ENCODE data around the gene ZMIZ1.

DNA sequence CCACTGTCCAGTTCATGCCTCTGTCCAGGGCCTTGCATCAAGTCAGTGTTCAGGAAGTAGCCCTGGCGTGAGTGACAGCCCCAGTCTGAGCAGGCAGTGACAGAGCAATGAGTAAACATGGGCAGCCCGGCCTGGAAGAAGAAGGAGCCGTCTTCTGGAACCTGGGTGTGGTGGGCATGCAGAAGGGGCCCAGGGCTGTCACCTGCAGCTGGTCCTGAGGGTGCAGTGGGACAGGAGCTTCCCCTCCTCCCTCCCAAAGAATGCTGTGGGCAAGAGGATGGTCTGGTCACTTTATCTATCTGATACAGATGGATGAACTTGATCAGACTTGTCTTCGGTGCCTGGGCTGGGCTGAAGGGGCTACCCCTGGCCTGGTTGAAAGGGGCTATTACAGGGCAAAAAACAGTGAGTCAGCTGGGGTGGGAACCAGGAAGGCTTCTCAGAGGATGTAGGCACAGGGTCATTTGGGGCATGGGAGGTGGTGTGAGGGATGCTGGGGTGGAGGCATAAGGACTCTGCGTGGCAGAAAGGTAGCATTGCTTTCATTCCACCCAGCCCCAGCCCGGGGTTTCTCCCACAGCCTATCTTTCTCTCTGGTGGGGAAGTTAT is 235.8 kb downstream of the ZMIZ1 start:
- TF ChIP-seq, protein P1, sequence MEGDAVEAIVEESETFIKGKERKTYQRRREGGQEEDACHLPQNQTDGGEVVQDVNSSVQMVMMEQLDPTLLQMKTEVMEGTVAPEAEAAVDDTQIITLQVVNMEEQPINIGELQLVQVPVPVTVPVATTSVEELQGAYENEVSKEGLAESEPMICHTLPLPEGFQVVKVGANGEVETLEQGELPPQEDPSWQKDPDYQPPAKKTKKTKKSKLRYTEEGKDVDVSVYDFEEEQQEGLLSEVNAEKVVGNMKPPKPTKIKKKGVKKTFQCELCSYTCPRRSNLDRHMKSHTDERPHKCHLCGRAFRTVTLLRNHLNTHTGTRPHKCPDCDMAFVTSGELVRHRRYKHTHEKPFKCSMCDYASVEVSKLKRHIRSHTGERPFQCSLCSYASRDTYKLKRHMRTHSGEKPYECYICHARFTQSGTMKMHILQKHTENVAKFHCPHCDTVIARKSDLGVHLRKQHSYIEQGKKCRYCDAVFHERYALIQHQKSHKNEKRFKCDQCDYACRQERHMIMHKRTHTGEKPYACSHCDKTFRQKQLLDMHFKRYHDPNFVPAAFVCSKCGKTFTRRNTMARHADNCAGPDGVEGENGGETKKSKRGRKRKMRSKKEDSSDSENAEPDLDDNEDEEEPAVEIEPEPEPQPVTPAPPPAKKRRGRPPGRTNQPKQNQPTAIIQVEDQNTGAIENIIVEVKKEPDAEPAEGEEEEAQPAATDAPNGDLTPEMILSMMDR (conservative IDR thresholded peaks at IDR 0.05; ENCODE audit: low read length) = no peak
- TF ChIP-seq EZH2phosphoT487 (IDR thresholded peaks at IDR 0.05; ENCODE audit: borderline replicate concordance) = no peak

All from Loucy (cell line).